ENCODE data around the gene PAQR7.

DNA sequence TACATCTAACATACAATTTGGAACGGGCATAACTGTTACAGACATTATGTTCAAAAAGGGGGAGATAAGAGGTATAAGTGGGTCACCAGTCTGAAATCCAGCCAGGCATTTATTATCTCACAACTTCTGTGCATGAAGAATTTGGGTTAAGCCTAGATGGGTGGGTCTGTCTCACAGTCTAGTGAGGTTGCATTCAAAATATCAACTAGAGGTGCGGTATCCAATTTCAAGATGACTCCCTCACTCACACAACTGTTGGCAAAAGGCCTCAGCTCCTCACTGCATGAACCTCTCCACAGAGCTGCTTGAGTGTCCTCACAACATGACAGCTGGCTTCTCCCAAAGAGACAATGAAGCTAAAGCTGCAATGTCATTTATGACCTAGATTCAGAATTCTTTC is 21.0 kb downstream of the PAQR7 start:
- TF ChIP-seq, protein P1, sequence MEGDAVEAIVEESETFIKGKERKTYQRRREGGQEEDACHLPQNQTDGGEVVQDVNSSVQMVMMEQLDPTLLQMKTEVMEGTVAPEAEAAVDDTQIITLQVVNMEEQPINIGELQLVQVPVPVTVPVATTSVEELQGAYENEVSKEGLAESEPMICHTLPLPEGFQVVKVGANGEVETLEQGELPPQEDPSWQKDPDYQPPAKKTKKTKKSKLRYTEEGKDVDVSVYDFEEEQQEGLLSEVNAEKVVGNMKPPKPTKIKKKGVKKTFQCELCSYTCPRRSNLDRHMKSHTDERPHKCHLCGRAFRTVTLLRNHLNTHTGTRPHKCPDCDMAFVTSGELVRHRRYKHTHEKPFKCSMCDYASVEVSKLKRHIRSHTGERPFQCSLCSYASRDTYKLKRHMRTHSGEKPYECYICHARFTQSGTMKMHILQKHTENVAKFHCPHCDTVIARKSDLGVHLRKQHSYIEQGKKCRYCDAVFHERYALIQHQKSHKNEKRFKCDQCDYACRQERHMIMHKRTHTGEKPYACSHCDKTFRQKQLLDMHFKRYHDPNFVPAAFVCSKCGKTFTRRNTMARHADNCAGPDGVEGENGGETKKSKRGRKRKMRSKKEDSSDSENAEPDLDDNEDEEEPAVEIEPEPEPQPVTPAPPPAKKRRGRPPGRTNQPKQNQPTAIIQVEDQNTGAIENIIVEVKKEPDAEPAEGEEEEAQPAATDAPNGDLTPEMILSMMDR (IDR thresholded peaks at IDR 0.05) = no peak
- no peak for TF ChIP-seq POLR2A (IDR thresholded peaks at IDR 0.05)
